Endothelial cell (in vitro differentiated cells): ENCODE measurements around the gene PRPSAP1. TPM values are rescaled to one million over a fixed set of nuclear protein-coding genes. Genes with fewer than 3 reads are reported as not detected.
A peak's percentile ranks its signal among the peaks of the same experiment; 100 is the strongest.

ENCODE experiments used
- DNase-seq: peaks from one replicate; pipeline ENCODE4 v3.0.0; 2021; ENCODE audit warnings: low spot score
- H3K27ac Mint-ChIP-seq: one replicate; pipeline ENCODE4 v1.8.0; 2021; ENCODE audit warnings: mixed read lengths, inconsistent platforms; ENCODE audit not compliant: unreplicated experiment
- H3K27me3 Mint-ChIP-seq: one replicate; pipeline ENCODE4 v1.8.0; 2021; ENCODE audit warnings: mild to moderate bottlenecking, moderate library complexity, mixed read lengths, inconsistent platforms; ENCODE audit not compliant: unreplicated experiment
- H3K36me3 Mint-ChIP-seq: one replicate; pipeline ENCODE4 v1.8.0; 2021; ENCODE audit warnings: mild to moderate bottlenecking, low read depth, mixed read lengths, inconsistent platforms; ENCODE audit not compliant: unreplicated experiment
- H3K4me1 Mint-ChIP-seq: one replicate; pipeline ENCODE4 v1.8.0; 2021; ENCODE audit warnings: mild to moderate bottlenecking, mixed read lengths, inconsistent platforms; ENCODE audit not compliant: unreplicated experiment
- H3K4me3 Mint-ChIP-seq: one replicate; pipeline ENCODE4 v1.8.0; 2021; ENCODE audit warnings: mild to moderate bottlenecking, mixed read lengths, inconsistent platforms; ENCODE audit not compliant: unreplicated experiment
- H3K9me3 Mint-ChIP-seq: one replicate; pipeline ENCODE4 v1.8.0; 2021; ENCODE audit warnings: mixed read lengths, inconsistent platforms; ENCODE audit not compliant: unreplicated experiment
- total RNA-seq: library from RNA; stranded (reverse); fragmentation: NEBNext Ultra II Directional; extraction: Animal tissue kit (Norgen Biotek cat#: 25700); gene quantifications from one replicate; pipeline ENCODE4 v1.2.1, GENCODE V29; 2021; ENCODE audit not compliant: unreplicated experiment
- TF ChIP-seq, protein P1 (sequence below): fragments of 200-600 bp; sonication (generic); IDR thresholded peaks from one replicate; pipeline ENCODE4 v1.5.0; 2021; ENCODE audit warnings: antibody characterized with exemption; ENCODE audit not compliant: unreplicated experiment

The PRPSAP1 gene
- total RNA-seq, 1 donor from 2014 or later: 136 TPM

DNA sequence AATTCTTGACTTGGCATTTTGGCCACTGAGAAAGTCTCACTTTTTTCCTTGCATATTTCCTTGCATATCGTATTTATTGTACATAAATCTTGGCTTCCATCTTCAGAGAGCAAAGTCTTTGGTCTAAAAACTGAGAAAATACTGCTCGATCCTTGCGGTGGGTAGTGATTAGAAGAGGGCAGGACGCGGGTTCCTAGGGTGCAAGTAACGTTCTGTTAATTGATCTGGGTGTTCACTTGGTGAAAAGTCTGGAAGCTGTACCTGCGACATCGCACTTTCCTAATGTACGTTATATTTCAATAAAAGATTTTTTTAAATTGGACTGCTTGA lies 89.3 kb downstream of the PRPSAP1 start:
- Mint-ChIP-seq H3K9me3 (no peaks in the 10 kb centered on the region), H3K4me1 (peaks cover 53% of the 10 kb centered on the region), H3K36me3 (no peaks in the 10 kb centered on the region), H3K27me3 (peaks cover 23% of the 10 kb centered on the region), H3K4me3 (peak overlapping the region; percentile 70), H3K27ac (peak overlapping the region; percentile 77)
- no peak for DNase-seq
- TF ChIP-seq, protein P1, sequence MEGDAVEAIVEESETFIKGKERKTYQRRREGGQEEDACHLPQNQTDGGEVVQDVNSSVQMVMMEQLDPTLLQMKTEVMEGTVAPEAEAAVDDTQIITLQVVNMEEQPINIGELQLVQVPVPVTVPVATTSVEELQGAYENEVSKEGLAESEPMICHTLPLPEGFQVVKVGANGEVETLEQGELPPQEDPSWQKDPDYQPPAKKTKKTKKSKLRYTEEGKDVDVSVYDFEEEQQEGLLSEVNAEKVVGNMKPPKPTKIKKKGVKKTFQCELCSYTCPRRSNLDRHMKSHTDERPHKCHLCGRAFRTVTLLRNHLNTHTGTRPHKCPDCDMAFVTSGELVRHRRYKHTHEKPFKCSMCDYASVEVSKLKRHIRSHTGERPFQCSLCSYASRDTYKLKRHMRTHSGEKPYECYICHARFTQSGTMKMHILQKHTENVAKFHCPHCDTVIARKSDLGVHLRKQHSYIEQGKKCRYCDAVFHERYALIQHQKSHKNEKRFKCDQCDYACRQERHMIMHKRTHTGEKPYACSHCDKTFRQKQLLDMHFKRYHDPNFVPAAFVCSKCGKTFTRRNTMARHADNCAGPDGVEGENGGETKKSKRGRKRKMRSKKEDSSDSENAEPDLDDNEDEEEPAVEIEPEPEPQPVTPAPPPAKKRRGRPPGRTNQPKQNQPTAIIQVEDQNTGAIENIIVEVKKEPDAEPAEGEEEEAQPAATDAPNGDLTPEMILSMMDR: no peak

DNA sequence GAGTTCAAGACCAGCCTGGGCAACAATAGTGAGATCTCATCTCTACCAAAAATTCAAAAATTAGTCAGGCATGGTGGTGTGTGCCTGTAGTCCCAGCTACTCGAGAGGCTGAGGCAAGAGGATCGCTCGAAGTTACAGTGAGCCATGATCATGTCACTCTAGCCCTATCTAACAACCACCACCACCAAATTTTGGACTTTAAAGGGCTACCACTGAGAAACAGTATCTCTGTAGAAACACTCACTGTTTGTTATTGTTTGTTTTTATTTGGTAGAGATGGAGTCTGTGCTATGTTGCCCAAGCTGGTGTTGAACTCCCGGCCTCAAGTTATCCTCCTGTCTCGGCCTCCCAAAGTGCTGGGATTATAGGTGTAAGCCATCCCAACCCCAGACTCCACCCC lies 89.8 kb downstream of the PRPSAP1 start:
- H3K27ac Mint-ChIP-seq: no peak overlapping the region
- no peaks in the 10 kb centered on the region for H3K36me3 Mint-ChIP-seq
- peaks cover 23% of the 10 kb centered on the region for H3K27me3 Mint-ChIP-seq
- TF ChIP-seq, protein P1: no peak
- peak overlapping the region; percentile 70 for H3K4me3 Mint-ChIP-seq
- peaks cover 51% of the 10 kb centered on the region for H3K4me1 Mint-ChIP-seq
- H3K9me3 Mint-ChIP-seq: no peaks in the 10 kb centered on the region
- DNase-seq: no peak

DNA sequence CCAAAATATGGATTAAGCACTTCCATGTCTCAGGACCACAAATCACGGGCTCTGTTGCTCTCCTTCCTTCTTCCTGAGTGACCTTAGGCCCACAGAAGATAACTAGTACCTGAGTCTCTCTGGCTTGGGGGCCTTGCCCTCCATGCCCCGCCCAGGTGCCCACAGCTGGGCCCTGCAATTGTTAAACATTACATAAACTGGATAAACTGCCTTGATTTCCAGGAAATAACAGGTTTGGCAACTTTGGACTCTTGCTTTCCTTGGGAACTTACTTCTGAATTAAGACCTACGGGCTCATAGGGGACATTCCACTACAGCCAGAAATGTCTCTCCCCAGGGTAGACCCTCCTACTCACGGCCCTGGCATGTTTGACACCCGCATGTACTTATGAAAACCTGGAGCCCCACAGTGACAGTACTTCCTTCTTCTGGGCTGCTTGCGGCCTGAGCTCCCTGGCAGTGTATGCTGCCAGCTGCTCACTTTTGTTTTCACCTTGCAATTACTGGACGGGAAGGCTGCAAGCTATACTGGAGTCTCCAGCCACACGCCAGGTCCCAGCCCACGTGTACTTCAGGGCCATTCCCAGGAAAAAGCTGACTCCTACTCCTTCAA lies 90.9 kb downstream of the PRPSAP1 start:
- Mint-ChIP-seq H3K4me1 (peaks cover 44% of the 10 kb centered on the region), H3K4me3 (peak overlapping the region; percentile 22), H3K27ac (peak overlapping the region; percentile 98), H3K36me3 (no peaks in the 10 kb centered on the region), H3K27me3 (peaks cover 19% of the 10 kb centered on the region), H3K9me3 (no peaks in the 10 kb centered on the region)
- no peak for DNase-seq
- TF ChIP-seq, protein P1: no peak

DNA sequence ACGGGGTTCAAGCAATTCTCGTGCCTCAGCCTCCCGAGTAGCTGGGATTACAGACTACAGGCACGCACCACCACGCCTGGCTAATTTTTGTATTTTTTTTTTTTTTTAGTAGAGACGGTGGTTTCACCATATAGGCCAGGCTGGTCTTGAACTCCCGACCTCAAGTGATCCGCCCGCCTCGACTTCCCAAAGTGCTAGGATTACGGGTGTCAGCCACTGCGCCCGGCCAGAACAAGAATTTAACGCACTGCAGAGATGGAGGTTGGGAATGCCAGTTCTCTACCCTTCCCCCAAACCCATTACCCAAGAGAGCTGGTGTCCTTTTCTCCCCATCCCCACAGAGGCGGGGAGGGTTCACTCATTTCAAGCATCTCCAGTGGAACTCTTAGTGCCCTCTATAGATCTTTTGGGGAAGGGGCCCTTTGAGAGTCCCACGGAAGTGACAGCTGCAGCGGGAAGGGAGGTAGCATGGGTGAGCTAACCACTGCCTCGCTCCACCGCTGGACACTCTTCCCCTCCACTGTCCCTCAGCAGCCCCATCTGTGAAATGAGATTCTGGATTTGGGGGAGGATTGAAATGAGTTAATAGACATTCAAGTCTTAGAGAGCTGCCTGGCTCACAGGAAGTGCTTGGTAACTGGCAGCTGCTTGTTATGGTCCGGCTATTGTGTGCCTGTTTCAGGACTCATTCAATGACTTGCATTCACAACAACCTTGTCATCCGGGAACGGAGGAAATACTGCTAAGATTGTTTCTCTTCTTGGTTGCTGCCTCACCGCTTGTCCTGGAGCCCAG lies 92.1 kb downstream of the PRPSAP1 start:
- Mint-ChIP-seq H3K36me3 (no peaks in the 10 kb centered on the region), H3K4me3 (no peak overlapping the region), H3K4me1 (peaks cover 41% of the 10 kb centered on the region), H3K27ac (peak overlapping the region; percentile 98), H3K27me3 (peaks cover 13% of the 10 kb centered on the region), H3K9me3 (no peaks in the 10 kb centered on the region)
- peak; percentile 40 for DNase-seq
- TF ChIP-seq, protein P1: no peak

DNA sequence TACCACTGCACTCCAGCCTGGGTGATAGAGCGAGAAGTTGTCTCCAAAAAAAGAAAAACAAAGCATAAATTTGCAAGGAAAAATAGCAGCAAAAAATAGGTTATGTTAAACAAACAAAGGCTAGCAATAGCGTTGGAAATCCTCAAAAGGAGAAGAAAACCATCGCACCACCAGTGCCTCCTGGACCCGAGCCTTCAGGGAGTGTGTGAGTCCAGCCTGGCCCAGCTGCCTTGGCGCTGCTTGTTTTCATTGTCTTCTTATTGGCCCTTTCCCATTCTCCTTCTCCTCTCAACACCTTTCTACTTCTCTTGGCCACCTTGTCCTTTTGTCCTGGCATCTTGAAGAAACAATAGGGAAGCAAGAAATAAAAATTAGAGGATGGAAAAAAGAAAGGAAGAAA lies 93.0 kb downstream of the PRPSAP1 start:
- H3K36me3 Mint-ChIP-seq: no peaks in the 10 kb centered on the region
- no peak for DNase-seq

More for the DNA sequence above, 93.0 kb downstream of the PRPSAP1 start:
- TF ChIP-seq, protein P1: no peak
- Mint-ChIP-seq H3K4me1 (peaks cover 41% of the 10 kb centered on the region), H3K27me3 (peaks cover 8% of the 10 kb centered on the region), H3K27ac (peak overlapping the region; percentile 92), H3K4me3 (no peak overlapping the region), H3K9me3 (no peaks in the 10 kb centered on the region)
